NB4 (cell line): ENCODE measurements around the gene ADGRG7.

Experiments used
- CTCF ChIP-seq: IDR thresholded peaks from one replicate; pipeline ENCODE4 v1.5.1; 2012; ENCODE audit warnings: low read depth, low read length
- MAX ChIP-seq: IDR thresholded peaks from 2 replicates; pipeline ENCODE4 v1.6.1; 2011; ENCODE audit warnings: low read depth, low read length
- MYC ChIP-seq: IDR thresholded peaks from 2 replicates; pipeline ENCODE4 v1.6.1; 2011; ENCODE audit warnings: low read depth, low read length
- POLR2A ChIP-seq: IDR thresholded peaks from 2 replicates; pipeline ENCODE4 v1.6.1; 2011; ENCODE audit warnings: mild to moderate bottlenecking; ENCODE audit not compliant: insufficient read length; ENCODE audit errors: extremely low read depth

GRCh38 chr3:100614941-100615340 lies 5.5 kb downstream of the ADGRG7 start:
- no peak for TF ChIP-seq CTCF
- no peak for TF ChIP-seq POLR2A
- no peak for TF ChIP-seq MAX
- TF ChIP-seq MYC, result no peak
